Transverse colon (tissue), 4 donors: ENCODE measurements around the gene STK17B. TPM values are rescaled to one million over a fixed set of nuclear protein-coding genes. Genes with fewer than 3 reads are reported as not detected.

Experiments
- DNase-seq: peaks from one replicate; pipeline ENCODE4 v3.0.0-alpha.2; 2019
- H3K27ac ChIP-seq, 4 donors: fragments of 200-600 bp; sonication (generic); 2 replicates each; pipeline ENCODE4 v1.5.1; 2016 to 2018; ENCODE audit warnings: inconsistent platforms in 4 of 4
- H3K27me3 ChIP-seq: fragments of 200-600 bp; sonication (generic); 2 replicates; pipeline ENCODE4 v1.5.1; 2017; ENCODE audit warnings: inconsistent platforms
- H3K36me3 ChIP-seq, 4 donors: fragments of 200-600 bp; sonication (generic); 2 replicates each; pipeline ENCODE4 v1.5.1; 2017 to 2019; ENCODE audit warnings: inconsistent platforms in 4 of 4
- H3K4me1 ChIP-seq, 4 donors: fragments of 200-600 bp; sonication (generic); 2 replicates each; pipeline ENCODE4 v1.5.1; 2017 to 2020; ENCODE audit warnings: inconsistent platforms in 4 of 4
- H3K4me3 ChIP-seq, 4 donors: fragments of 200-600 bp; sonication (generic); 1 replicate in 1 of 4; 2 replicates in 3 of 4; pipeline versions ENCODE4 v1.5.1 to v1.6.1; 2017 to 2019; ENCODE audit warnings: inconsistent platforms in 4 of 4
- H3K9me3 ChIP-seq, 2 donors: fragments of 200-600 bp; sonication (generic); 2 replicates each; pipeline ENCODE4 v1.5.1; 2017 to 2019; ENCODE audit warnings: inconsistent platforms in 2 of 2
- CTCF ChIP-seq, 5 experiments: fragments of 200-600 bp in 3 of 5; fragments of 450-650 bp in 2 of 5; sonication (generic) in 3 of 5; IDR thresholded peaks; 1 replicate in 2 of 5; 2 replicates in 3 of 5; pipeline ENCODE4 v1.5.1; 2016 to 2017; ENCODE audit warnings: antibody characterized with exemption in 5 of 5, inconsistent platforms in 3 of 5, mild to moderate bottlenecking in 2 of 5, moderate library complexity in 1 of 5
- EP300 ChIP-seq: sonication (generic); formaldehyde crosslinking; IDR thresholded peaks from one replicate; pipeline ENCODE4 v1.6.1; 2017; ENCODE audit warnings: antibody characterized with exemption, low read depth
- POLR2A ChIP-seq: fragments of 450-650 bp; IDR thresholded peaks from one replicate; pipeline ENCODE4 v1.6.1; 2016; ENCODE audit warnings: antibody characterized with exemption, mild to moderate bottlenecking, moderate library complexity
- POLR2AphosphoS5 ChIP-seq, 3 donors: sonication (generic); formaldehyde crosslinking; IDR thresholded peaks; one replicate each; pipeline ENCODE4 v1.6.1; 2016; ENCODE audit warnings: antibody characterized with exemption in 3 of 3
- WGBS, 2 donors: methylation state at CpG; one replicate each; pipeline ENCODE4 v1.1.5; 2018; ENCODE audit warnings: low coverage in 1 of 2; 5-methylcytosine and 5-hydroxymethylcytosine counted together
- in situ Hi-C, 4 donors: fragments of 200-750 bp; cut with MboI; loops; one replicate each; pipeline versions ENCODE4 v1.15.0 to v1.15.1; 2017; ENCODE audit warnings: low sequenced_read_pairs in 3 of 4, low pct_ligation_motif_present in 1 of 4, low pct_unique_long_range_greater_than_20kb in 1 of 4
- intact Hi-C: fragments of 100-400 bp; cut with DNase I; formaldehyde crosslinking; loops from one replicate; pipeline ENCODE4 v1.15.1; 2023; ENCODE audit warnings: low total_unique reads
- total RNA-seq, 4 donors: library from RNA; depleted of rRNA; stranded (reverse); fragments of >200 nt; gene quantifications; one replicate each; pipeline ENCODE4 v1.1.0, GENCODE V29; 2016

STK17B gene
- total RNA-seq, 4 donors from 2014 or later = 16.7 to 80.3 (median 67.3) TPM

DNA sequence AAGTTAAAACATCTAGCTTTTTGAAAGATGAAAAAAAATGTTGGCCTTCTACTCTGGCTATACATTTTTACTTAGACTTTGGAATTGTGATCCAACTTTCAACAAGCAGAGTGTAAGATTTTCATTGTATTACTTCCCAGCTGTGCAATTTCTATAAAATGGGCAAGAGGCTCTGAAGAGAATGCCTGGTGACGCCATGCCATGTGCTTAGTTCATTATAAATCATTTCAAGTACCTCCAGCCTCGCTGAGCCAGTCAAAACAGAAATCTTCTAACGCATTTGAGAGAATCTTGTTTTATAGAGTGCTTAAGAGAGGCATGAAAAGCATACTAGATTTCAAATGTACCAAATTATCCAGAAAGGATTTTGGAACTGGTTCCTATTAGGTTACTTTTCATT lies 10.1 kb upstream of the STK17B start:
- Histone ChIP-seq H3K4me3 (no peak overlapping the region), H3K9me3 (no peaks in the 10 kb centered on the region), H3K27me3 (no peaks in the 10 kb centered on the region), H3K4me1 (peaks cover 0 to 10% (median 0%) of the 10 kb centered on the region in 4 donors), H3K36me3 (no peaks in the 10 kb centered on the region), H3K27ac (no peak overlapping the region)
- no peak for DNase-seq
- TF ChIP-seq EP300 (no peak), CTCF (IDR thresholded peaks at IDR 0.05) (no peak), POLR2AphosphoS5 (IDR thresholded peaks at IDR 0.05) (no peak)
- intact Hi-C loops (no loop called here), in situ Hi-C loops (no loop called here)
- WGBS, 2 donors = 59 to 71% methylated on average over 3 of the region's 3 CpGs

- TF ChIP-seq EP300 (no peak), CTCF (IDR thresholded peaks at IDR 0.05) (no peak), POLR2AphosphoS5 (IDR thresholded peaks at IDR 0.05) (no peak), POLR2A (no peak)
- intact Hi-C loops (no loop called here), in situ Hi-C loops (no loop called here)
- Histone ChIP-seq H3K27ac (peak overlapping the region; percentile 44 to 53 (median 46)), H3K4me1 (peaks cover 0 to 7% (median 0%) of the 10 kb centered on the region in 4 donors), H3K4me3 (no peak overlapping the region), H3K36me3 (no peaks in the 10 kb centered on the region), H3K27me3 (no peaks in the 10 kb centered on the region), H3K9me3 (no peaks in the 10 kb centered on the region)
- WGBS, 2 donors = 62 to 68% methylated on average over 2 of the region's 2 CpGs
- no peak for DNase-seq
Observed at GRCh38 chr2:196177124-196177523, 5.7 kb upstream of the STK17B start.

DNA sequence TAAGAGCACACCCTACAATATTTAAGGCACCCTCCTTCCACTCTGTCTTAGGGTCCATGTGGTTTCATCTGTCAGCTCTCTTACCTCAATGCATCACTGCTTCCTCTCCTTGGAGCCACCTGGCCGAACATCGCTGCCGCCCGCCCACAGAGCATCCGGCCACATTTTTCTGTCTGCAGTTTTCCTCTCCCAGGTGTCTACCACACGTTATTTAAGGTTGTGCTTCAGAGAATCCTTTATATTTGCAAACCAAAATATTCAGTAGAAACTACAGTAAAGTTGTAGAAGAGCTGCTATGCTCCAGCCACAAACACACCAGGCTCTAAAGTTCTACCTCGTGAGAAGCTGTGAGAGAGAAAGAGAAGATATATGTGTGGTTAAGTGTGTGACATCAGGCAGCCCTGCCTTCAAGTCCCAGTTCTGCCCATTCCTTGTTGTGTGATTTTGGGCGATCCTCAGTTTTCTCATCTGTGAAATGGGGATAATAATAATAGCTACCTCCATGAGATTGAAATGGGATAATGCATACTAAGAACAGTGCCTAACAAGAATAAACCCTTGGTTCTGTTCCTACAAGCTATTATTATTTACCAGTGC lies 4.9 kb upstream of the STK17B start:
- 68 to 72% methylated on average over 2 to 8 of the region's 8 CpGs for WGBS, 2 donors
- Histone ChIP-seq H3K36me3 (no peaks in the 10 kb centered on the region), H3K4me1 (peaks cover 0 to 5% (median 0%) of the 10 kb centered on the region in 4 donors), H3K27ac (peak overlapping the region; percentile 44 to 53 (median 46)), H3K4me3 (no peak overlapping the region), H3K27me3 (no peaks in the 10 kb centered on the region), H3K9me3 (no peaks in the 10 kb centered on the region)
- intact Hi-C loops = no loop called here
- in situ Hi-C loops = no loop called here
- TF ChIP-seq EP300 (no peak), POLR2AphosphoS5 (IDR thresholded peaks at IDR 0.05) (peak in 1 of 3 donors; percentile 65), CTCF (IDR thresholded peaks at IDR 0.05) (no peak), POLR2A (peak; percentile 37)
- DNase-seq = peak; percentile 77

GRCh38 chr2:196174404-196174803 lies 3.0 kb upstream of the STK17B start:
- Histone ChIP-seq H3K4me1 (peaks cover 0 to 12% (median 0%) of the 10 kb centered on the region in 4 donors), H3K27ac (peak overlapping the region; percentile 0 to 64 (median 12)), H3K36me3 (no peaks in the 10 kb centered on the region), H3K4me3 (no peak overlapping the region), H3K27me3 (no peaks in the 10 kb centered on the region), H3K9me3 (no peaks in the 10 kb centered on the region)
- intact Hi-C loops = no loop called here
- TF ChIP-seq CTCF (IDR thresholded peaks at IDR 0.05) (no peak), POLR2A (no peak), EP300 (no peak), POLR2AphosphoS5 (IDR thresholded peaks at IDR 0.05) (no peak)
- DNase-seq = no peak
- in situ Hi-C loops = loop anchor here in 1 of 4 donors (25.0 kb wide), 1 partner anchor 88 kb away; no protein-coding TSS in a partner anchor
- WGBS, 2 donors = 79% methylated on average over 3 of the region's 3 CpGs; no CpG with 5 or more reads in 1 of the 2 donors
